ENCODE measurements around the gene IER3IP1.
"Not testable (repeated sequence)": the region's sequence is repeated elsewhere in the genome, so short reads cannot be mapped to it uniquely, and the experiment has no call there.

The IER3IP1 gene, protein sequence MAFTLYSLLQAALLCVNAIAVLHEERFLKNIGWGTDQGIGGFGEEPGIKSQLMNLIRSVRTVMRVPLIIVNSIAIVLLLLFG

GRCh38 chr18:47175898-47176575, at the start of gene IER3IP1:
TSS of gene IER3IP1 (minus strand) at chr18:47176364. CDS start at chr18:47176277, 87 bp downstream.
- peak; percentile 94 for DNase-seq

- DNase-seq: no peak
Observed at GRCh38 chr18:47215554-47216138, 39.5 kb upstream of the IER3IP1 start.

DNA sequence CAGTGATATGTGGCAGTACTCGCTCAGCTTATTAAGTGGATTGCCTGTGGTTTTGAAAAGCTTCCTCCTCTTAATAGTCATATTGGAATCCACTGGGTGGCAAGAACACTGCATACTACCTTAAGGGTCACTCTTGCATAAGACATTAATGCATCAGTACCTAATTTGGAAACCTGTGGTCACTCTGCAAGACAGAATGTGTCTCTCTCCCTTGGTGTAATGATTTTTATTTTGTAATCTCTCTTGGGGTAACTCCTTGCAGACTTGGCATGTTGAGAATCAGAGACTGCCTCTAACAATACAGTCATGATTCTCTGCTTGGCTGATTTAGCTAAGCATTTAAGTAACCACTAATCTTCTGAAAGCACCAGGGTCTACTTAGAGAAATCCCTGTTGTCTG, 33.0 kb upstream of the IER3IP1 start:
- DNase-seq: no peak

- DNase-seq: no peak
Observed at GRCh38 chr18:47206945-47207637, 30.9 kb upstream of the IER3IP1 start.

- DNase-seq: peak; percentile 46
Observed at GRCh38 chr18:47204908-47205522, 28.9 kb upstream of the IER3IP1 start.

GRCh38 chr18:47203626-47204464, 27.7 kb upstream of the IER3IP1 start:
- DNase-seq: no peak

GRCh38 chr18:47195961-47196360, 19.8 kb upstream of the IER3IP1 start:
- not testable (repeated sequence) for DNase-seq

GRCh38 chr18:47191961-47192360, 15.8 kb upstream of the IER3IP1 start:
- no peak for DNase-seq

GRCh38 chr18:47187721-47188120, 11.6 kb upstream of the IER3IP1 start:
- no peak for DNase-seq

DNA sequence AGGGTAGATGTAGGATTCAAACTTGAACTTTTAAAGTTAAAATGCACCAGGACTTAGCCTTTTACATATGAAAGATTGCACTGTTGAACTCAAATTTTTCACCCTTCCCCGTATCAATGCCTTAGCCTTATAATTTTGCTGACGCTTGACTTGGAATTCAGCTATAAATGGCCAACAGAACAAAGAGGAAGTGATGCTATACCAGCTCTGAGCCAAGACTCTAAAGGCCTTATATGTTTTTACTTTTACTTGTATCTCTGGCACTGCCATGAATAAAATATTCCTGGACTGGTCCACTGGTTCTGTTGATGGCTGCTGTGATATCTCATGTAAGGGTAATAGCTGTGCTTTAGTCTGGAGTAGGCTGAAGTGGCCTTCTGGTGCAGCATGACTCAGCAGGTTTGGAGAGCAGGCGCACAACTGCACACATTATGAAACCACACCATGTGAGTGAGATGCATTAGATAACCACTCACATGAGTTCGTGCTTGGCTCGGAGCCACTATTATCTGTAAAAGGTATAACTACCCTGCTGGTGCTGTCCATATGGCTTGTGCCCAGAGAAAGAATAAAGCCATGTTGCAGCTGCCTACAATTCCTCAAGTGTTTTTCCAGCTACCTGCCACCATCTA, 8.4 kb upstream of the IER3IP1 start:
- DNase-seq: no peak

DNA sequence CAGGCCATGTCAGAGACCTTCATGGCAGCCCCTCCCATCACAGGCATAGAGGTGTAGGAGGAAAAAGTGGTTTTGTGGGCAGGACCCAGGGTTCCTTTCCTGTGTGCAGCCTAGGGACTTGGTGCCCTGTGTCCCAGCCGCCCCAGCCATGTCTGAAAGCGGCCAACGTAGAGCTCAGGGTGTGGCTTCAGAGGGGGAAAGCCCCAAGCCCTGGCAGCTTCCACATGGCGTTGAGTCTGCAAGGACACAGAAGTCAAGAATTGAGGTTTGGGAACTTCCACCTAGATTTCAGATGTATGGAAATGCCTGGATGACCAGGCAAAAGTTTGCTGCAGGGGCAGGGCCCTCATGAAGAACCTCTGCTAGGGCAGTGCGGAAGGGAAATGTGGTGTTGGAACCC, 6.0 kb upstream of the IER3IP1 start:
- not testable (repeated sequence) for DNase-seq

DNA sequence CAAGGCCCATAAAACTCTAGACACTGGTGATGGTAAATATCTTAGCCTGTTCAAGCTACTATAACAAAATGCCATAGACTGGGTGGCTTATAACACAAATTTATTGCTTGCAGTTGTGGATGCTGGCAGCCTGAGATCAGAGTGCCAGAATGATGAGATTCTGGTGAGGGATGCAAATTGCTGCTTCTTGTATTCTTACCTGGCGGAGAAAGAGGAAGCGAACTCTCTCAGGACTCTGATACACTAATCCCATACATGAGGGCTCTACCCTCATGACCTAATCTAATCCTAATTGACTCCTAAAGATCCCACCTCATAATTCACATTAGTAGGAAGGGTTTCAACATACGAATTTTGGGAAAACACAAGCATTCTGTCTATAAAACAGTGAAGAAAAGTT, 4.6 kb upstream of the IER3IP1 start:
- DNase-seq: no peak

DNA sequence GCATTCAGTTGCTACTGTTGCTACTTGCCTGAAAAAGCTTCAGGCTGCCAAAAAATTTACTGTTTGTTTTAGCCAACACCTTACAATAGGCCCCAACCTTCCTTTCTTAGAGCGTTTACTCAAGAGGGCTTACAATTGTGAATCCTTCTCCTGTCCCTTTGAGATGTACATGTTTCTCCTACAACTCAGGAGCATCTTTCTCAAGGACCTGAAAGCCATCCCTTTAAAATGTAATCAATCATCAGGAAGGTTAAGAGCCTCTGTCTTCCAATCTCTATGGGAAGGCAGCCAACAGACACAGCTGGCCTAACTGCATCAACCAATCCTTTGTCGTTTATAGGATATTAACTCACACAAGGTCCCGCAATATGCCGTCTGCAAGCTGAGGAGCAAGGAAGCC, 3.4 kb upstream of the IER3IP1 start:
- no peak for DNase-seq

- no peak for DNase-seq
Observed at GRCh38 chr18:47175283-47175897, 774 bp downstream of the IER3IP1 start.

DNA sequence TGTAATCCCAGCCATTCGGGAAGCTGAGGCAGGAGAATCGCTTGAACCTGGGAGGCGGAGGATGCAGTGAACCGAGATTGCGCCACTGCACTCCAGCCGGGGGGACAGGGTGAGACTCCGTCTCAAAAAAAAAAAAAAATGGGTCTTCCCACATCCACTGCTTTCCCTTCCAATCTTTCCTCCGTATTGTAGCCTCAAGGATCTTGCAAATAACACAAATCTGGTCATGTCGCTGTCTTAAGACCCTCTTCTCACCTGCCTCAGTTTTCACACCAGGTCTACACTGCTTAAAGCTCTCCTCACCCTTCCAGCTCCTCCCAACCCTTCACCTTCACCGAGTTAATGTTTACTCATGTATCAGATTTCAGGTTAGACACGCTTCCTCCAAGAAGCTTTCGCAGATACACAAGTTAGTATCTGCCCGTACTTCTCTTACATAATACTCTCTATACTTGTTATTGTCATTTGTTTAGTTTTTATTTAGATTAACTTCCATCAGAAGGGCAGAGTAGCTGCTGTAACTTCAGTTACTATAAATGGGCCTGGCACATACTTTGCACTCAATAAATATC, 1.5 kb downstream of the IER3IP1 start:
- no peak for DNase-seq

DNA sequence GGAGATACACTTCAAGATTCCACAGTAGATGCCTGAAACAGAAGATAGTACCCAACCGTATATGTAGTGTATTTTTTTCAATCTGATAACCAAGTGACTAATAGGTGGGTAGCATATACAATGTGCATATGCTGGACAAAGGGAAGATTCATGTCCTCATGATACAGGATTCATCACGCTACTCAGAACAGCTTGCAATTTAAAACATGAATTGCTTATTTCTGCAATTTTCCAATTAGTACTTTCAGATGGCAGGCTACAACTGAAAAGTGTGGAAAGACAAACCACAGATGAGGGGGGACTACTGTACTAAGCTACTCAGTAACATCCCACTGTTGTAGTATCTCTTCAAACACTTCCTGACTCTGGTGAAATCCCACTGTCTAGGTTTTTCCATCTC, 3.7 kb downstream of the IER3IP1 start:
- DNase-seq: no peak

DNA sequence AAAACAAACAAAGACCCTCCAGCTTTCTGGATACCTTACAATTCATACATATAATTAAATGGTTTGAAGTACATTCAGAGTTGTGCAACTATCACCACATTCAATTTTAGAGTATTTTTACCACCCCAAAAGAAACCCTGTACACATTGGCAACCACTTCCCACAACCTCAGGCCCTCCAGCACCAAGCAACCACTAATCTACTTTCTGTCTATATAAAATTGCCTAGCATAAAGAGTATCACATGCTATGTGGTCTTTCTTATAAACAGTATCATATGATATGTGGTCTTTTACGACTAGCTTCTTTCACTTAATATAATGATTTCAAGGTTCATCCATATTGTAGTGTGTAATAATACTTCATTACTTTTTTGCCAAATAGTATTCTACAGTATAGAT, 7.3 kb downstream of the IER3IP1 start:
- no peak for DNase-seq

DNA sequence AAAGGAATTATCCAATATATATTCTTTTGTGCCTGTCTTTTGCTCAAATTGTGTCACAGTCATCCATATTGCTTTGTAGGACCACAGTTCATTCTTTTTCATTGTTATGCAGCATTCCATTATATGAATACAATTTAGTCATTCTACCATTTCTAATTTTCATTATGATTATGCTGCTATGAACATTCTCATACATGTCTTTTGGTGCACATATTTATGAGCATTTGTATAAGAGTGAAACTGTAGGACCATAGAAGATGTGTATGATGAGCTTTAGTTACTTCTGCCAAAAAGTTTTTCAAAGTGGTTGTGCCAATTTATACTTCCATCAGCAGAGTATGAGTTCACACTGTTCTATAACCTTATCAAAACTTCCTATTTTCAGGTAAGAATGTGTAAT, 7.7 kb downstream of the IER3IP1 start:
- DNase-seq: no peak

- no peak for DNase-seq
Observed at GRCh38 chr18:47166294-47166693, 9.9 kb downstream of the IER3IP1 start.

GRCh38 chr18:47163241-47163640, 12.9 kb downstream of the IER3IP1 start:
- DNase-seq: no peak

DNA sequence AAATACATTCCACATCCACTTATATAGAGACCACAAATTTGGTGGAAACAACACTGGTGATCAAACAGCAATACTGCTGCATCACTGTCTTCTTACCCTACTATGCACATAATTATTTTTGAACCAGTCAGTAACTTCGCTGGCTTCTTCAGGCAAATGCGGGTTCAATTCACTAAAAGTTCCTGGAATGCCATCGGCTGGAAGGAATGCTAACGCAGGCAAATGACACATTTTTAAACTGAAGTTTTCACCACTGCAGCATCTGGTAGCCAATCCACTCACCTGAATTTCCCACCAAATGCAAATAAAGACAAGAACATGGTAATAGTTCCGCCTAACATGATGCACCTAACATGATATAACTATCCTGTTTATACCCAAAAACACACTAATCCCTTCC, 15.9 kb downstream of the IER3IP1 start:
- DNase-seq: no peak
